Urothelium cell line (cell line): ENCODE measurements around the gene DENND5B.
A peak's percentile ranks its signal among the peaks of the same experiment; 100 is the strongest.
"Not testable (repeated sequence)": the region's sequence is repeated elsewhere in the genome, so short reads cannot be mapped to it uniquely, and the experiment has no call there.

ENCODE experiments used
- DNase-seq: peaks from one replicate; pipeline ENCODE4 v3.0.0; 2011; ENCODE audit warnings: low spot score, mixed read lengths
- FAIRE-seq: peaks from 2 replicates; lab custom pipeline; 2011; peaks lifted over from hg19 to GRCh38; lab: Jason Lieb, UNC

Gene DENND5B

DNA sequence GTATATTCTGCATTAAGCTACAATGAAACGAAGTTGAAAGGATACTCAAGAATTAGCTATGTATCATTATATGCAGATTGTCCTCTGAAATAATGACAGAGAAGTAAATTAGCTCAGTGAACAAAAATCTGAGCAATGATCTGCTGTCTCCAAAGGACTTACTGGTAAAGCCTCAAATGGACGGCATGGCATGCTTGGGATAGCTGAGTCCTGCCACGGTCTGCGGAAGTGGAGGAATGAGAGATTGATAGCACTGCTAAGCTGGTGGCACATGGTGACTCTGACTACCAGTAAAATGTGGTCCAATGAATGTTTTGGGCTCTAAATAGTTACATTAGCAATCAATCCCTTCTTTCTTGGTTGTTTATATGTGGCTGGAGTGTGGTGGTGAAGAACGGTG is 3.7 kb upstream of the DENND5B start:
- DNase-seq (no peak), FAIRE-seq (no peak)

DNA sequence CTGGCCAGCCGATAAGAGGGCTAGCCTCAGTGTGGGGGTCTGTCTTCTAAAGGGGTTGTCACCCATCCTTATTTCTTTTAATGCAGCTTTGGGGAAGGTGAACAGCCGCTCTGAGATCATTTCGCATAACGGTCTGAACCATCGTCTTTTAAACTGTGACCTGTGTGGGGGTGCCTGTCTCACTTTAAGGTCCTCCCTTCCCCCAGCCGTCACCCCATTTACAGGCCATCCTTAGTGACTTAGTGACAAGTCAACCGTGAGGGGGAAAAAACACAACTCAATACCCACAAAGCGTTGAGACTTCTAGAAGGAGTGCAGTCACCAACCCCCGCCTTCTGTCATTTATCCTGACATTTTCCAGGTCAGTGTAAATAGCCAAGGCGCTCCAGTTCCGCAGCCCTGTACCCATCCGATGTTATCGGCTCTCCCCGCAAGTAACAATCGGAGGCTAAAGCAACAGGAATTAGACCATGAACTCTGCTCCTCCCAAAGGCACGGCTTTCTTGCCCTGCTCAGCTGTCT is 505 bp upstream of the DENND5B start:
- peak; percentile 9 for DNase-seq

DNA sequence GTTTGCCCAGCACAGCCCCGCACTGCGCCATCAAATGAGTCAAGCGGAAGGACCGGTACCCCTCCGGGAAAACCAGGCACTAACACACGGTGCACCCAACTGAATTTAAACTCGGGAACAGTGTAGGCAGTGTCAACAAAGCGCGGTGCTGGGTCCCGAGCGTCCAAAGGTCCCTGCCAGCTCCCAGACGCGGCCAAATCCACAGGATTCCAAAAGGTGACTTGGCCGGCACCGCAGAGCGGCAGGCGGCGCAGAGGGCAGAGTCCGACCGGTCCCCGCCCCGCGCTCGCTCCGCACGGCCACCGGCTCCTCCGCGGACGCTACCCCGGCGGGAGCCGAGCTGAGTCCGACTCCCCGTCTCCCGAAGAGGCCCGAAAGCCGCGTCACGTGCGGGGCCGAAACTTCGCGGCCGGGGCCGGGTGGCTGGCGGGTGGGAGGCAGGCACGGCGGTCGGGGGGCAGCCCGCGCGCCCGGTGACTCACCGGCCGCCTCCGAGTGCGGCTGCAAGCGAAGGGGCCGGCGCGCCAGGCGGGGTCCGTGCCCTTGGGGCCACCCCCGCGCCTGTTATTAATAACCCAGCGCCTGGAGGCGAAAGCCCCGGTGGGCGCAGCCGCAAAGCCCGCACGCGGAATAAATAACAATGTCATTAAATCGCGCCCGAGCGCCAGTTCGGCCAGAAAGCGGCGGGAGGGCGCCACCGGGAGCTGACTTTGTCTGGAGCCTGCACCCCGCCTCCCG is 863 bp downstream of the DENND5B start:
- peak; percentile 71 for DNase-seq
- no peak for FAIRE-seq

More for the DNA sequence above, 505 bp upstream of the DENND5B start:
- FAIRE-seq = no peak

DNA sequence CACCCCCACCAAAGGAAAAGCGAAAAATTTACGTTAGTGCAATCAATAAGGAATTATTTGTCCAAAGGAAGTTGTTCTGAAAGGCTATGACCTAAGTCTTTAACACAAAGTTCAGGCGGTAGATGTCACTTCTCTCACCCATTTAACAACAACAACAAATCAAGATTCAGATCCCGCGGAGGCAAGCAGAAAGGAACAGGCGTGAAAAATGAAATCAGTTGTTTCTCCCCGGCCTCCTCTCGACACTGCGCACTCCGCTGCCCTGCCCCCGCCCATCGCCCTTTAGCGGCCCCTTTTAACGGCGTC is 1.4 kb downstream of the DENND5B start:
- DNase-seq (no peak), FAIRE-seq (no peak)

DNA sequence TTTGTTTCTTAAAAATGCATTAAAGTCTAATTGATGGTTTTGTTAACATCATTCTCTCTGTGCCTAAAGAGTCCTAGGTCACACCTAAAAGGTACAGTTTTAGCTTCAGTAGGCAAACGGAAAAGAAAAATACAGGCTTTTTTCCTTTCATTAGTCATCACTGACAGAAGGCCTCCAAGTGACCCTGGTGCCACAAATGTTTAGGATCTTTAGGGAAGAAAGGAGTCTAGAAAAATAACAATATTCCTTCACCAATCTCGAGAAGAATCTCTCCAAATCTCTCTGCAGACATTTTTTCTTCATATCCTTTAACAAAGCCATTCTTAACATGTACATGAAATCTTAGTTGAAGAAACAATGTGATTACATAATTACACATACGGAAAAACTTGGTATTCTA is 2.0 kb downstream of the DENND5B start:
- FAIRE-seq (no peak), DNase-seq (no peak)

DNA sequence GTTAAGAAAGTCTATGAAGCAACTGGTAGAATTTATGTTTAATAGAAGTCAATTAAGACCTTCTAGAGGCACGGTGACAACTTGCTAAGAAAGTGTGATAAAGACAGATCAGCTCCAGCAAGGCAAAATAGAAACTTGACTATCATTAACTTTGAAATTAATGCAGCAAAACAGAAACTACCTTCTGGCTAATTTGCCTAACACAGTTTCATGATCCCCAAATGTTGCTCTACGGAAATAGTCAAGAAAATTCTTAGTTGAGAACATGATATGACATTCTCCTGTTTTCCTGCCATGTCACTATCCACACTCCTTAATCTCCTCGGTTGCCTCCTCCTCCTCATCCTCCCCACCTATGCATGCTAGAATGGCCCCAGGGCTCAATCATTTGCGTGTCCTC is 4.2 kb downstream of the DENND5B start:
- FAIRE-seq (no peak), DNase-seq (no peak)

DNA sequence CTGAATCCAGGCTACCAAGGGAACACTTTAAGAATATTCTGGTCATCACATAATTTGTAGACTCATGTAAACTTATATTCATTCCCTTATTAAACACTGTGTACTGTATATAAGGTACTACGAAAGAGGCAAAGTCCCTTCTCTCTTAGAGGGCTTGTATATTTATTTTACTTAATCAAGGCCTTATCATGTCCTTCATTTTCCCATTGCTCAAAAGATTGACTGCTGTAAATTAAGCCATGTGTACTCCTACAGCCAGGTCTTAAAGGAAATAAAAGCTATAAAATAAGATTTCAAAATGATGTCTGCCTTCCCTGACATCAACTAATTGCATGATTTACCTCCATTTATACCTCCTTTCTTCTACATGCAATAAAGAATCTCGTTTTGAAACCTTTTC is 5.0 kb downstream of the DENND5B start:
- no peak for FAIRE-seq
- no peak for DNase-seq

DNA sequence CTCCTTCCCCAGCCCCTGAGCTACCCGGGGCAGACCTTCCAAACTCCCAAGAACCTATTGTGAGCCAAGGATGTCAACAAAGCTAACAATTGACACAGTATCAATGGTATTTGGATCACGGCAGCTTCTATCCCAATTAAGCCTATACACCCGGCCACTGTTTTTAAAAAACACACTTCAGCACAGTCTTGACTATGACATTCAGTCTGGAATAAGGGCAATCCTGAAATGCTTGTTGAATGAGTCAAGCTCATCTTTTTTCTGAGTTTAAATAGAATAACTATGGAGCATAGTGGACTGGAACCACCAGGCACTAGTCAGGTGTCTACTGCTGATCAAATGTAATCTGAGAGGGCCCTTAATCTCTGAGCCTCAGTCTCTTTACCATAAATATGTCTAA is 5.7 kb downstream of the DENND5B start:
- FAIRE-seq (no peak), DNase-seq (peak; percentile 42)

DNA sequence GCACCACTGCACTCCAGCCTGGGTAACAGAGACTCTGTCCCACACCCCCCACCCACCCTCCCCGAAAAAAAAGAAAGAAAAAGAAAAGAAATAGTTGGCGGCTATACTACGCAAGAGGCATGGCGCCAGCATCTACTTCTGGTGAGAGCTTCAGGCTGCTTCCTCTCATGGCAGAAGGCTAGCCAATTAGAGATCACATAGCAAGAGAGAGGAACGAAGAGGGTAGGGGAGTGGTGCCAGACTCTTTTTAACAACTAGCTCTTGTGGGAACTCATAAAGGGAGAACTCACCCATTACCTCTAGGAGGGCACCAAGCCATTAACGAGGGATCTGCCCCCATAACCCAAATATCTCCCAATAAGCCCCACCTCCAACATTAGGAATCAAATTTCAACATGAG is 6.2 kb downstream of the DENND5B start:
- FAIRE-seq (no peak), DNase-seq (no peak)

DNA sequence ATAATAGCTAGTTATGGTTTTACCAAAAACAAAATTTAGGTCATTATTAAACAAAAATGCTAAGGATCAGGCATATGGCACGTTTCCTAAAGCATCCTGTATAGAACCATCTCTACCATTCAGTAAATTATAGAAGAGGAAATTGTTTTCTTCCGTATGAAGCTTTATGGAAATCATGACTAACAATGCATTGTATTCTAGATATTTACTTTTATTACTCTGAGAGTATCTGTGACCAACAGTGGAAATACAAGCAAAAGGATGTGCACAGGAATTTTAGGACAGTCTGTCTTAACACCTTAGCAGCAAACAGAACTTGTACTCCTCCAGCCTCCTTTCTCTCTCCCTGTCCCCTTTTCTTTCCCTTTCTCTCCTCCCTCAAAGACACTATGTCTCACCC is 7.1 kb downstream of the DENND5B start:
- no peak for FAIRE-seq

DNA sequence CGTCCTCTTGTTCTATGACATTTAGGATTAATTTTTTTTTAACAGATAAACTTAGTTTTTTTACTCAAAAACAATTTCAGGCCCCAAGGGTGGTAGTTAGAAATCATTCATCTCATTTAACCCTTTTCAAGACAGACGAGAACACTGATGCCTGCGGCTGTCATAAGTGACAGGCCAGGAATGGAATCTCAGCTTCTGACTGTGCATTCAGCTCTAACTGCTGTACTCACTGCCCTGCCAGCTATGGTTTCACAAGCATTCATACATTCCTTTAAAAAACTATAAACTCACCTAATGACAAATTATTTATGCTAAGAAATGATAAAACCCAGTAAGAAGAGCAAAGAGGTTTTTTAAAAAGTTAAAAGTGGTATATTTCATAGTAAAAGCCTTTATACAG is 8.8 kb downstream of the DENND5B start:
- no peak for DNase-seq
- no peak for FAIRE-seq

More for the DNA sequence above, 7.1 kb downstream of the DENND5B start:
- DNase-seq = no peak

DNA sequence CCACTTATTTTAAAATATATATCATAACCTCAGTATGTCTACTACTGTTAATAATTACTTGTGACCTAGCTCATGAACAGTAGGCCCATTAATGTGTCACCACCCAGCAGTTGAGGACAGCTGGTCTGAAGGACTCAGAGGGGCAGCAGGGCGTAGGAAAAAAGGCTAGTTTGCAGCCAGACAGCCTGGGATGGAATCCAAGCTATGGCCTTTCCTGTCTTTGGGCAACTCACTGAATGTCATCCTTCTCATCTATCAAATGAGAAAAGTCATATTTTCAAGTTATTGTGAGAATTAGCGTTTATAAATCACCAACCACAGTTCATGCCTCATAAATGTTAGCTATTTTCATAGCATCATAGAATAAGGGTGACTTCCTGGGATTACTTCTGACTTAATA is 12.3 kb downstream of the DENND5B start:
- DNase-seq (no peak), FAIRE-seq (no peak)

DNA sequence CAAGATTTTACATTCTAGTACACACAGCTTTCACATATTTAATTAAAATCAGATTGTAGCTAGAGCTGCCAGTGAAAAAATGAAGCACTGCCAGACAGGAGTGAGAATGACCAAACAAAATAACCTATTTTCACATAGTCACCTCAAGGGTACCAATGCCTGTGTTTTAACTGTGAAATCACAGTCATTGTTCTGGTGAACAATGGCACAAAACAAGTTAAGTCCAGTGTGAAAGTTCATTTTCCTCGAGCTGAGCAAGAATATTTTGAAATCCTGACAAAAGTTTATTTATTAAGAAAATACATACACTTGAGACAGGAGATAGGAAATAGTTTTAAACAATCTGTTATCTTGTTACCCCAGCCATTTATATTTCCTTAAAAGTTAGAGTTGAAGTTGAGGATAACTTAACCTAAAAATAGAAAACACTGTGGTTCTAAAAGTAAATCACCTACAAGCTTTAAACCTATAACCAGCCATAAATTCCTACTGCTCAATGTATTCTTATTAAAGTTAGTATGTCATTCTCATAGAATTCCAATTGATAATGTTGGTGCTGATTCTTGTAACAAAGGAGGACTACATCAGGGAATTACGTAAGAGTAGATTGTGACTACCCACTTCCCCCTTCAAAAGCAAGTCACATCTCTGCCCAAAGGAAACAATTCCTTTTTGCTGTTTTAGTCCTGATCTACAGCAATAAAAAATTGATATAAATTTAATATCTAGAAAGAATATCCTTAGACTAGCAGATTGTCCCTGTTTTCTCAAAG is 15.9 kb downstream of the DENND5B start:
- FAIRE-seq = no peak
- DNase-seq = no peak

DNA sequence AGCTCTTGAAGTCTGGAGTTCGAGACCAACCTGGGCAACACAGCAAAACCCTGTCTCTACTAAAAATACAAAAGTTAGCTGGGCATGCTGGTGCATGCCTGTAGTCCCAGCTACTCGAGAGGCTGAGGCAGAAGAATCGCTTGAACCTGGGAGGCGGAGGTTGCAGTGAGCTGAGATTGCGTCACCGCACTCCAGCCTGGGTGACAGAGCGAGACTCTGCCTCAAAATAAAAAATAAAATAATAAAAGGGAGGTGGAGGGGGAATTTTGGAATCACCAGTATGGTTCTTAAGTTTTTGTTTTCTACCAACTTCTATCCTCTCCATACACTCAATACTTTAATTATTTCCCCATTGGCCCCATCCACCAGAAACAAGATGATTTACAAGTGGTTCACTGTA is 16.6 kb downstream of the DENND5B start:
- not testable (repeated sequence) for DNase-seq, FAIRE-seq

DNA sequence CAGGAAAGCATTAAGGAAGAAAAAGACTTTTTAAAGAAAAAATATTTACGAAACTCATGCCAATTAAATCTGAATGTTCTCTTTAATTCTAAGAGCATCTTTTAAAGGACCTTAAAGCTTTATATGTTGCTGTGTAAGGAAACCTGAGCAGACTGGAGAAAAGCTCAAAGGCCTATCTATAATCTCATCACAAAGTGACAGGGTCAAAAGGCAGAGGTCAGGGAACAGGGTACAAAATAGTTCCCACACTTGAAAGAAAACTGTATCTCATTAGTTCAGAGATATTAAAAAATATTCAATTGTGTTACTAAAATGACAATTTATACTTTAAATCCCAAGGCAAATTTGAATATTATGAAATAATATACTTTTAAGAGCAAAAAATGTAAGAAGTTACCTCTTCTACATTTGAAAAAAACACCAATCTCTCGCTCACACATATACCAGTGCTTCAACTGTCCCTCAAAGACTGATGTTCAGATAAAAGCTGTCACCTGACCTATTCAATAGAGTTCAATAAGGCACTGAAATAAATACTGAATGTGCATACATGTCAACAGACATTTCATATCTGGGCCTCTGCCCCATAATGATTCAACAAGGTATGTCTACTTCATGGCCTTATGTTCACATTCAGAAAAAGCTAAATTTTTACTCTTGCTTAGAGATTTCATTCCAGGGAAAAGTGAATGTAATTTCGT is 17.9 kb downstream of the DENND5B start:
- no peak for DNase-seq
- FAIRE-seq = no peak

DNA sequence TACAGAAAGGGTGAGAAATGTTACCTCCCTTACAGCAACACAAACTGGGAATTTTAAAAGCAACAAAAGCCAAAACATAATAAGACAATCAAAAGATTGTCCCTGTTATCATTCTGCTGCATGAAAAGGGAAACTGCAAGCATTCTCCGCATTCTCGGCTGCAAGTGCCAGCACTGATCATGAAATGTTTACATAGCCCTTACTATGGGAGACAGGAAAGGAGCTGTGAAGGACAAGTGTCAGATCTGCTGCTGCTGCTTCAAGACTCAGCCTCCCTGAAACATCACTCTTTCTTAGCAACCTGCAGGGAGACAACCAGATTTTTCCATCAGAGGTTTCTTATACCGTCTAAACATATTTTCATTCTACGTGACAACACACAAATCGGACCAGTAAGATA is 20.1 kb downstream of the DENND5B start:
- DNase-seq (no peak), FAIRE-seq (no peak)

DNA sequence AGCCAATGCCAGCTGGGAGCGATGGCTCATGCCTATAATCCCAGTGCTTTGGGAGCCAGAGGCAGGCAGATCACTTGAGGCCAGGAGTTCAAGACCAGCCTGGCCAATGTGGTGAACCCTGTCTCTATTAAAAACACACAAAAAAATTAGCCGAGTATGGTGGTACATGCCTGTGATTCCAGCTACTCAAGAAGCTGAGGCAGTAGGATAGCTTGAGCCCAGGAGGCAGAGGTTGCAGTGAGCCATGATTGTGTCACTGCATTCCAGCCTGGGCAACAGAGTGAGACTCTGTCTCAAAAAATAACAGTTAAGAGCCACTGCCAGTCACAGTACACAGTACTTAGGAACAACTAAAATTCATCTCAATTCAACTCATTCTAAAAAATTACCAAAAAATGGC is 21.4 kb downstream of the DENND5B start:
- FAIRE-seq, DNase-seq: not testable (repeated sequence)

DNA sequence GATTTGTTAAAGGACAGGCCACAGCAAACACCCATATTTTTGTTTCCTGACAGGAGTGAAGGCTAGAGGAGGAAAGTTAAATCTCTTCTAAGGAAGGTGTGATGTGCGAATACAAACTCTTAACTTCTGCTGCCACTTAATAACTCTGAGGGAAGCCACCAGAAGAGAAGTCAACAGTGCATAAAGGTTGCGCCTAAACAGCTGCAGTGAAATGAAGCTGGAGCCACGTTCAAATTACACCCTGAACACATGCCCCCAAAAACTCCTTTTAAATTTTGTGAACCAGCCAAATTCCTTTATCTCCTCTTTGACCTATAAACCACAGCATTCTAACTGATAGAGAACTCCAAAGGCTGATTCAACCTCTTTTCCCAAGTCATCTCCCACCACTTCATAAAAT is 22.4 kb downstream of the DENND5B start:
- DNase-seq (no peak), FAIRE-seq (no peak)

DNA sequence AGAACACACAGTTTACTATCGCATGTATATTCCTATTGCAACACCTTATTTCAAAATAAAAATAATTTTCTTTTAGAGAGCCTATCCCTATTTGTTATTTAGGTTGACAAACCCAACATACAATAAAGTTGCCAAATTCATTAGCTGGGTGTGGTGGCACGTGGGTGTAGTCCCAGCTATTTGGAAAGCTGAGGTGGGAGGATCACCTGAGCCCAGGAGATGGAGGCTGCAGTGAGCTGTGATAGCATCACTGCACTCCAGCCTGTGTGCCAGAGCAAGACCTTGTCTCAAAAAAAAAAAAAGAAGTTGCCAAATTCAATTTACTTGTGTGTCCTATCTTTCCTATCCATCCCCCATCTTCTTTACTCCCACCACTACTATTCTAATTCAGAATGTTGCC is 23.9 kb downstream of the DENND5B start:
- no peak for FAIRE-seq

DNA sequence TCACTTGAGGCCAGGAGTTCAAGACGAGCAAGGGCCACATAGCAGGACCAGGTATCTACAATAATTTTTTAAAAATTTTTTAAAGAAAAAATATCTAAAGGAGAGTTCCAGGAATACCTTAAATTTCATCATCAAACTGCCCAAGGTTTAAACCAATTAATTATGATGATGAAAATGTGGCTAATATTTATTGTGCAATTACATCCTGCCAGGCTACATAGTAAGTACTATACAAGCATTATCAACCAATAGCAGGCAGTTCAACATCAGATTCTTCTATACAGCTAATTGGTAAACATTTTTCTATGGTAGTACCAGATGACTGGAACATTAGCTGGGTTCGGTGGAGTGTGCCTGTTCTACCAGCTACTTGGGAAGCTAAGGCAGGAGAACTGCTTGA is 24.4 kb downstream of the DENND5B start:
- FAIRE-seq (no peak), DNase-seq (no peak)

More for the DNA sequence above, 23.9 kb downstream of the DENND5B start:
- no peak for DNase-seq

DNA sequence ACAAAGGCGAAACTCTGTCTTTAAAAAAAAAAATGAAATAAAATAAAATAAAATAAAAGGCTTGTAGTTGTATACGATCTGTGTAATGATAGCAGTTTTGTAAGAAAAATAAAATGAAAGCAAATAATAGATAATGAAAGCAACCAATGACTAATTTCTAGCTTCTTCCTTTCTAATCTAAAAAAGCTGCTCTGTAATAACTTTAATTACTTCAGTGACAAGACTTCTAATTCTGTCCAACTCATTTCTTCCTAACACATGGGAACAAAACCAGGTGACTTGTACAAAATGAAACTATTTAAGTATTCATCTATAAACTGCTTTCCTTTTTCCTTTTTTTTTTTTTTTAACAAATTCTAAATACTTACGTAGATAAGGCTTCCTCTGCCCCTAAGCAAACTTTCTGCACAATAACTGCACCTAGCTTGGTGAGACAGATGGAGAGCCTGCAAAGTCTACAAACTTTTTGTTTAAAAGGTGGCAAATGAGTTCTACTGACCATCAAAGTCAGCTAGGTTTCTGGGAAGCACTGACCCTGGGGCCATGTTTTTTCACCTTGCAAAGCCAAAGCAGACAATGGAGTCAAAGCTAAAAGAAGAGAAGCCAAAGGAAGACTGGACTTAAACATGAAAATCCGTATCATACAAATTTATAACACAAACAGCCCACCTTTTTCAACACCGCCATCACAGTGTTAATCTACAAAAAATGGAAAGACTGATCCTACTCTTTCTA is 28.2 kb downstream of the DENND5B start:
- no peak for DNase-seq
- no peak for FAIRE-seq
